IPS DF 6.9 (cell line): Measurements from ENCODE around the gene ANKAR.
"Not testable (repeated sequence)": the region's sequence is repeated elsewhere in the genome, so short reads cannot be mapped to it uniquely, and the experiment has no call there.

Experiments used
- DNase-seq: peaks from one replicate; pipeline ENCODE4 v3.0.0-alpha.2; 2013; ENCODE audit warnings: low read depth, low spot score
- H3K27ac ChIP-seq: one replicate; pipeline ENCODE4 v1.5.1; 2013; ENCODE audit warnings: low read length, control low read depth
- H3K27me3 ChIP-seq: 2 replicates; pipeline ENCODE4 v1.6.1; 2013; ENCODE audit warnings: mild to moderate bottlenecking, low read length; ENCODE audit not compliant: control insufficient read depth, insufficient read depth
- H3K36me3 ChIP-seq: 2 replicates; pipeline ENCODE4 v1.6.1; 2013; ENCODE audit warnings: low read length; ENCODE audit not compliant: control insufficient read depth, insufficient read depth
- H3K4me1 ChIP-seq: 2 replicates; pipeline ENCODE4 v1.6.1; 2013; ENCODE audit warnings: low read length; ENCODE audit not compliant: control insufficient read depth, insufficient read depth
- H3K4me3 ChIP-seq: 2 replicates; pipeline ENCODE4 v1.5.1; 2013; ENCODE audit warnings: mild to moderate bottlenecking, low read length
- H3K9me3 ChIP-seq: 2 replicates; pipeline ENCODE4 v1.6.1; 2013; ENCODE audit warnings: low read length, inconsistent platforms; ENCODE audit not compliant: control insufficient read depth, insufficient read depth
- WGBS: extraction: QIAGEN DNeasy Blood & Tissue Kit; methylation state at CpG from one replicate; pipeline ENCODE4 v1.1.7; 2013; ENCODE audit warnings: mixed read lengths, missing lambda C conversion rate; ENCODE audit not compliant: insufficient read length, insufficient coverage; 5-methylcytosine and 5-hydroxymethylcytosine counted together

Gene ANKAR

GRCh38 chr2:189638301-189639006 lies 36.0 kb upstream of the ANKAR start:
- peaks cover 2% of the 10 kb centered on the region for H3K4me1 ChIP-seq
- H3K36me3 ChIP-seq, result no peaks in the 10 kb centered on the region
- WGBS, result no CpG with 5 or more reads among the region's 4 CpGs
- no peak overlapping the region for H3K4me3 ChIP-seq
- H3K27me3 ChIP-seq, result no peaks in the 10 kb centered on the region
- no peak overlapping the region for H3K27ac ChIP-seq
- H3K9me3 ChIP-seq, result no peaks in the 10 kb centered on the region
- no peak for DNase-seq

GRCh38 chr2:189639007-189639609 lies 35.4 kb upstream of the ANKAR start:
- no peaks in the 10 kb centered on the region for H3K9me3 ChIP-seq
- H3K27me3 ChIP-seq, result no peaks in the 10 kb centered on the region
- no peak for DNase-seq
- no peak overlapping the region for H3K27ac ChIP-seq
- WGBS, result no CpG with 5 or more reads among the region's 3 CpGs
- H3K36me3 ChIP-seq, result no peaks in the 10 kb centered on the region
- no peaks in the 10 kb centered on the region for H3K4me1 ChIP-seq
- no peak overlapping the region for H3K4me3 ChIP-seq

GRCh38 chr2:189641002-189641401 lies 33.5 kb upstream of the ANKAR start:
- no CpG with 5 or more reads among the region's 1 CpG for WGBS
- Histone ChIP-seq H3K9me3 (no peaks in the 10 kb centered on the region), H3K27me3 (no peaks in the 10 kb centered on the region), H3K4me1 (no peaks in the 10 kb centered on the region), H3K36me3 (no peaks in the 10 kb centered on the region), H3K27ac (no peak overlapping the region), H3K4me3 (no peak overlapping the region)
- DNase-seq, result no peak

GRCh38 chr2:189641590-189641989 lies 32.9 kb upstream of the ANKAR start:
- no peak overlapping the region for H3K4me3 ChIP-seq
- no peaks in the 10 kb centered on the region for H3K4me1 ChIP-seq
- H3K9me3 ChIP-seq, result no peaks in the 10 kb centered on the region
- WGBS, result no CpG with 5 or more reads among the region's 2 CpGs
- no peaks in the 10 kb centered on the region for H3K27me3 ChIP-seq
- H3K27ac ChIP-seq, result no peak overlapping the region
- no peaks in the 10 kb centered on the region for H3K36me3 ChIP-seq
- DNase-seq, result no peak

- DNase-seq, result no peak
- Histone ChIP-seq H3K27ac (no peak overlapping the region), H3K4me3 (no peak overlapping the region), H3K9me3 (no peaks in the 10 kb centered on the region), H3K36me3 (no peaks in the 10 kb centered on the region), H3K4me1 (no peaks in the 10 kb centered on the region), H3K27me3 (no peaks in the 10 kb centered on the region)
Observed at GRCh38 chr2:189646521-189646920, 27.9 kb upstream of the ANKAR start.

GRCh38 chr2:189648846-189649509 lies 25.5 kb upstream of the ANKAR start:
- WGBS, result no CpG with 5 or more reads among the region's 1 CpG
- no peaks in the 10 kb centered on the region for H3K27me3 ChIP-seq
- DNase-seq, result no peak
- no peak overlapping the region for H3K27ac ChIP-seq
- no peaks in the 10 kb centered on the region for H3K9me3 ChIP-seq
- H3K4me1 ChIP-seq, result no peaks in the 10 kb centered on the region
- no peak overlapping the region for H3K4me3 ChIP-seq
- H3K36me3 ChIP-seq, result no peaks in the 10 kb centered on the region

GRCh38 chr2:189651284-189651683 lies 23.2 kb upstream of the ANKAR start:
- Histone ChIP-seq H3K4me1 (no peaks in the 10 kb centered on the region), H3K36me3 (no peaks in the 10 kb centered on the region), H3K9me3 (no peaks in the 10 kb centered on the region), H3K4me3 (no peak overlapping the region), H3K27ac (no peak overlapping the region), H3K27me3 (no peaks in the 10 kb centered on the region)
- no peak for DNase-seq

- WGBS, result no CpG with 5 or more reads among the region's 29 CpGs
- not testable (repeated sequence) for H3K9me3 ChIP-seq, H3K36me3 ChIP-seq, H3K4me1 ChIP-seq, H3K4me3 ChIP-seq, DNase-seq, H3K27ac ChIP-seq, H3K27me3 ChIP-seq
Observed at GRCh38 chr2:189653464-189653863, 21.0 kb upstream of the ANKAR start.

- no CpG with 5 or more reads among the region's 3 CpGs for WGBS
- no peaks in the 10 kb centered on the region for H3K4me1 ChIP-seq
- H3K27me3 ChIP-seq, result no peaks in the 10 kb centered on the region
- H3K4me3 ChIP-seq, result no peak overlapping the region
- no peak overlapping the region for H3K27ac ChIP-seq
- DNase-seq, result no peak
- H3K36me3 ChIP-seq, result no peaks in the 10 kb centered on the region
- H3K9me3 ChIP-seq, result no peaks in the 10 kb centered on the region
Observed at GRCh38 chr2:189654641-189655040, 19.8 kb upstream of the ANKAR start.

- no peaks in the 10 kb centered on the region for H3K36me3 ChIP-seq
- no peak for DNase-seq
- no CpG with 5 or more reads among the region's 5 CpGs for WGBS
- no peak overlapping the region for H3K4me3 ChIP-seq
- H3K9me3 ChIP-seq, result no peaks in the 10 kb centered on the region
- no peak overlapping the region for H3K27ac ChIP-seq
- H3K4me1 ChIP-seq, result no peaks in the 10 kb centered on the region
- H3K27me3 ChIP-seq, result no peaks in the 10 kb centered on the region
Observed at GRCh38 chr2:189657867-189658266, 16.6 kb upstream of the ANKAR start.
